LHCN-M2 (cell line): ENCODE measurements around the gene KRTAP9-4. TPM values are rescaled to one million over a fixed set of nuclear protein-coding genes. Genes with fewer than 3 reads are reported as not detected.
"Not testable (repeated sequence)": the region's sequence is repeated elsewhere in the genome, so short reads cannot be mapped to it uniquely, and the experiment has no call there.

Source experiments
- DNase-seq: peaks from one replicate; pipeline ENCODE4 v3.0.0-alpha.2; 2012; ENCODE audit warnings: low read depth
- total RNA-seq: library from RNA; depleted of rRNA; stranded (reverse); fragments of >200 nt; gene quantifications from 2 replicates; pipeline ENCODE4 v1.2.3, GENCODE V29; 2014; rRNA removed

The KRTAP9-4 gene
- total RNA-seq, 1 experiment from 2014 or later, result not detected

DNA sequence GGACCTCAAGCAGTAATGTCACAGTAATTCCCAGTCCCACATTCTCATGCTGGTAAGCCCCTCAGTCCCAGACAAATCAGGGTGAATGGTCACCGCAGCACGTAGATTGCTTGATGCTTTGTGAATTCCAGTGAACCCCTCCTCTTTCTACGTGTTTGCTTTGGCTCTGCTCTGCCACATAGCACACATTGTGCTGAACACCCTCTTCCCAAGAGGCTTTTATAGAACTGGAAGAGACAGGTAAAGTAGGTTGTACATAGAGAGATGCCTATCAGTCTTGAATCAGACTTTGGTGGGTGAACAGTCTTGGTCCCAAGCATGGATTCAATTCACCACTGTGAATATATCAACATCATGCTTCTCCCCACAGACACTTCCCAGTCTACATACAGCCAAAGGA, 15.1 kb downstream of the KRTAP9-4 start:
- DNase-seq, result no peak

DNA sequence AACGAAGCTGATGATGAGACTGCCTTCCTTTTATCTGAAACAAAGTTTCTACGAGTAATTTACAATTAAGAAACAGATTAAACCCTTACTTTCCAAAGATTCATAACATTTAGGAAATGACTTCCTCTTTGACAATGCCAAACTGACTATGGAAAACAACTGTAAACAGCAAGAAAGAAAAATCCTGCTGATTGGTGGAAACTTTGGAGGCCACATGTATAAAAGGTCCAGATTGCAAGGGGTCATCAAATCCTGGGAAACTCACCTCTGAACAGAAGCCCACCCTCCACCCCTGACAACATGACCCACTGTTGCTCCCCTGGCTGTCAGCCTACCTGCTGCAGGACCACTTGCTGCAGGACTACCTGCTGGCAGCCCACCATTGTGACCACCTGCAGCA, 15.6 kb downstream of the KRTAP9-4 start, which contains the start of gene KRTAP9-6:
KRTAP9-6 (plus strand) TSS at position 301 of the 400 bp plus-strand sequence; CDS start at position 301, 0 bp downstream.
- DNase-seq, result no peak

DNA sequence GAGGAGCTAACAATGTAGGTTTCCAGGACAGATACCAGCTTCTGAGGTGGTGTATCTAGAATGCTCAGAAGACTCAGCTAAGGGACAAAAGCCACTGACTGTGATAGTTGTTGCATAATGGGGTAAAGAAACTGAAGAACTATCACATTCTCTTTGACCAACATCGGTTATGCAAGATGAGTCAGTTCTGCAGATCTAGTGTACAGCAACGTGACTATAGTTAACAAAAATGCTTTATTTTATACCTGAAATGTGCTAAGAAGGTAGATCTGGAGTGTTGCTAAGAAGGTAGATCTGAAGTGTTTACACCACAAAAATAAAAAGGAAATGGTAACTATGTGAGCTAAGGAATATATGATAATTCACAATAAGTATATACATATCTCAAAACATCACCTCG, 18.2 kb downstream of the KRTAP9-4 start:
- DNase-seq, result no peak

- not testable (repeated sequence) for DNase-seq
Observed at GRCh38 chr17:41271323-41271722, 21.8 kb downstream of the KRTAP9-4 start.

DNA sequence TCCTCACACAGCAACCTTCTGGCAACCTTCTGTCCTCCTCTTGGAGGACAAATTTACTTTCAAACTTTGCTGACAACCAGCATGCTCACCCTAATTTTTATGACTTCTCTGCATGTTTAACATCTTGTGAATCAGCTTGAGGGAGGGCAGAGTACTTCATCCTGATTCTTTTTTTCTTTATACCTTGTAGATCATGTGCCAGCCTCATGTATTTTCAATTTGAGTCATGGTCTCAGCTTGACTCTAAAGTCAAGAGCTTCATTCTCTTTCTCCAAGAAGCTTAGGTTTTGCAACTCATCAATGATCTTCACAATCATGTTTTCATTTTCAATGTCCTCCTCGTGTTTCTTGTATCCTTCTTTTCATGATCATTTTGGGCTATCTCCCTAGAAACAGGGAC, 22.4 kb downstream of the KRTAP9-4 start:
- DNase-seq, result no peak

- not testable (repeated sequence) for DNase-seq
Observed at GRCh38 chr17:41275648-41276190, 26.2 kb downstream of the KRTAP9-4 start, which contains the start of gene KRTAP9-7. Gene KRTAP9-7, plus strand, starts transcription at chr17:41275698. Its CDS starts 0 bp downstream, at chr17:41275698.

DNA sequence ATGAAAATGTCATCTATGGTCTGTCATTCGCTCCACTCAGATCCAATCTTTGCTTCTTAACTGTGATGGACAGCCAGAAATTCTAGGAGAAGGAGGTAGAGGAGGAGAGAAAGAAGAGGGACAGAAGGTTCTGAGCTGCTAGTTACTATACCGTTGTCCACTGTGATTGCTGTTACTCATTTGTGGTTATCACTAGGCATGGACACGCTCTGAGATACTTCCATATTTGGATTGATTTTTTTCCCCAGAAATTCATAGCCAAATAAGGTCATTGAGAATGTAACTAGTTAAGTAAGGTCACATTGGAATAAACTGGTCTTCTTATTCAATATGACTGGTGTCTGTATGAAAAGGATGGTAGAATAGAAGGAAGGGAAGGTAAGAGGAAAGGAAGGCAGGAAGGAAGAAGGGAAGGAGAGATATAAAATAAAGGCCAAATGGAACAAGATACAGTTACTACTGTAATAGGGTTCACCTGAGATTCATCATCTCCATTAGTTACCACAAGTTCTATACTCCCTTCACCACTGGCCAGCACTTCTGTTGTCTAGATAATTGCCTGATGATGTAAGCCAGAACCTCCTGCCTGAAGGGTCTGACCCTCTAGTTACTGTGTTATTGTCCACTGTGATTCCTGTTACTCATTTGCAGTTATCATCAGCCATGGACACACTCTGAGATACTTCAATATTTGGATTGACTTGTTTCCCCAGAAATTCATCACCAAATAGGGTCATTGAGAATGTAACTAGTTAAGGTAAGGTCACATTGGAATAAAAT, 28.9 kb downstream of the KRTAP9-4 start:
- DNase-seq, result no peak

GRCh38 chr17:41284043-41284442, 34.6 kb downstream of the KRTAP9-4 start:
- DNase-seq, result no peak

DNA sequence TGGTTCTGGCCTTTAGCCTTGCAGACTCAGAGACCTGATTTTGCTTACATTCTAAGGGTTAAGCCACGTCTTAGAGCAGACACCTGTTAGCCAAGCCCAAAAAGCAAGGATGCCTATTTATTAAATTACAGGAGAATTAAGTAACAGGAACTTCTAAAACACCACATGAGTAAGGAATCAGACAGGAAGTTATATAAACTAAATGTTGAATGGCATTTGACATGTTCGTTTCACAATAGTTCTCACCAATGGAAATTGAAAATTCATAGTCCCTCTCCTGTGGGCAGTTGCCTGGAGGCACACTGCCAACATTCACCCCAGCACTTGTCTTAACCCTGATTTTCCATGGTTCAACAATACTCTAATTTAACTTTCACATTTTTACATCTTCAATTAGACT, 35.1 kb downstream of the KRTAP9-4 start:
- no peak for DNase-seq

DNA sequence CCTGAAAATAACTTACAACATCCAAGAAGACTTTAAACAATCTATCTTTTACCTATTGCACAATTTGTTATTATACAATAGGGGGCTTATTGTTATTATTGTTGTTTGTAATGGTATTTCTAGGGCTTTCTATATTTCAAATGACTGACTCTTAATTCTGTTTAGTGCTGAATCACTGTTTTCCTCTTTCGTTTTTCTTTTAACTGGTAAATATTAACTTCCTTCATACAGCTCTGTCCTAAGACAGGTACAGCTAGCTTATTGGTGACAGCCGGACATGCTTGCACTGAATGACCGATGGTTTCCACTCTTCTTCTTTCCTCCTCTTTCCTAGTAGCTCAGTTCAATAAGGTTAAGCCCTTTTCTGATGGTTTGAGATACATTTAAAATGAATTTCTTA, 37.6 kb downstream of the KRTAP9-4 start:
- no peak for DNase-seq

- no peak for DNase-seq
Observed at GRCh38 chr17:41294016-41294415, 44.5 kb downstream of the KRTAP9-4 start.

DNA sequence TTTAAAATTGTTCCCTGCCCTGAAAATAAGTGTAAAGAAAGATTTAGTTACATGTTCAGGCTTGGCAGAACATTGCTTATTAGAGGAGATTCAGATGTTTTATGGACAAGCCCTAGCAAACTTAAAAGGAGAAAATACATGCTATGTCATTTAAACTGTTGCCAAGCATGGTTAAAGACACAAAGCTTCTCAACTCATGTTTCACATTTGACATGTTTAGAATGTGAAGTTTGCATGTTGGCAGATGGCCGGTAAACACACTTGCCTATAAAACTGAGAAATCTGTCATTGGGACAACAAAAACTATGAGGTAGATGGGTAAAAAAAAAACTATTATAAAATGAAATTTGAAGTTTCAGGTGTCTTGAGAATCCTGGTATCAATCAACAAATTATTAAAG, 47.4 kb downstream of the KRTAP9-4 start:
- no peak for DNase-seq

DNA sequence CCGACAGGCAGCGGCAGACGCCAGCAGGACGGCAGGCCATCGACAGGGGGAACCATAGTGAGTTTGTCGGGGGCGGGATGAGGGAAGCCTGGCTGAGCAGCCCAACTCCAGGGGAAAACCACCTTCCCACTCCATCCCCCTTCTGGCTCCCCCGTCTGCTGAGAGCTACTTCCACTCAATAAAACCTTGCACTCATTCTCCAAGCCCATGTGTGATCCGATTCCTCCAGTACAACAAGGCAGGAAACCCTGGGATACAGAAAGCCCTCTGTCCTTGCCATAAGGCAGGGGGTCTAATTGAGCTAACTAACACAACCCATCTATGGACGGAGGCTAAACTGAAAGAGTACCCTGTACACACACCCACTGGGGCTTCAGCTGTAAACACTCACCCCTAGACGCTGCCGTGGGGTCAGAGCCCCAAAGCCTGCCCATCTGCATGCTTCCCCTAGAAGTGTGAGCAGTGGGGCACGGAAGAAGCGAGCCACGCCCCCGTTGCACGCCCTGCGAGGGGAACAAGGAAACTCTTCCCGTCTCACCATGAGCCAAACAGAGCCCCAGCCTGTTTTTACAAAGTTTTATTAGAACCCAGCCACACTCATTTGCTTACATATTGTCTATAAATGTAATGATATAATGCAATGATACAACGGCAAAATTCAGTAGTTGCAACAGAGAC, 49.1 kb downstream of the KRTAP9-4 start:
- no peak for DNase-seq

Other genes starting within 250 kb of the KRTAP9-4 start
- not detected in 2 replicates for gene KRTAP3-2, start 249.8 kb upstream of the KRTAP9-4 start, total RNA-seq
- gene KRTAP3-1, start 240.6 kb upstream of the KRTAP9-4 start, total RNA-seq, result not detected in 2 replicates
- gene KRTAP1-5, start 222.5 kb upstream of the KRTAP9-4 start, total RNA-seq, result 2.8 and 6.0 TPM in 2 replicates
- not detected in 2 replicates for gene KRTAP1-4, start 219.5 kb upstream of the KRTAP9-4 start, total RNA-seq
- gene KRTAP1-3, start 214.8 kb upstream of the KRTAP9-4 start, total RNA-seq, result not detected in 2 replicates
- gene KRTAP1-1, start 208.2 kb upstream of the KRTAP9-4 start, total RNA-seq, result not detected in 2 replicates
- not detected in 2 replicates for gene KRTAP2-1, start 202.4 kb upstream of the KRTAP9-4 start, total RNA-seq
- not detected in 2 replicates for gene KRTAP2-2, start 194.5 kb upstream of the KRTAP9-4 start, total RNA-seq
- gene KRTAP2-3, start 189.6 kb upstream of the KRTAP9-4 start, total RNA-seq, result 0.80 and 3.4 TPM in 2 replicates
- not detected in 2 replicates for gene KRTAP2-4, start 183.8 kb upstream of the KRTAP9-4 start, total RNA-seq
- gene KRTAP4-7, start 165.5 kb upstream of the KRTAP9-4 start, total RNA-seq, result not detected in 2 replicates
- gene KRTAP4-8, start 151.5 kb upstream of the KRTAP9-4 start, total RNA-seq, result not detected in 2 replicates
- not detected in 2 replicates for gene KRTAP4-16, start 147.5 kb upstream of the KRTAP9-4 start, total RNA-seq
- not detected in 2 replicates for gene KRTAP4-9, start 144.3 kb upstream of the KRTAP9-4 start, total RNA-seq
- gene KRTAP4-11, start 131.3 kb upstream of the KRTAP9-4 start, total RNA-seq, result not detected in 2 replicates
- not detected in 2 replicates for gene KRTAP4-12, start 125.5 kb upstream of the KRTAP9-4 start, total RNA-seq
- not detected in 2 replicates for gene KRTAP4-6, start 109.1 kb upstream of the KRTAP9-4 start, total RNA-seq
- gene KRTAP4-5, start 99.9 kb upstream of the KRTAP9-4 start, total RNA-seq, result not detected in 2 replicates
- not detected in 2 replicates for gene KRTAP4-4, start 88.9 kb upstream of the KRTAP9-4 start, total RNA-seq
- gene KRTAP4-3, start 81.5 kb upstream of the KRTAP9-4 start, total RNA-seq, result not detected in 2 replicates
- gene KRTAP4-2, start 71.5 kb upstream of the KRTAP9-4 start, total RNA-seq, result not detected in 2 replicates
- gene KRTAP4-1, start 64.8 kb upstream of the KRTAP9-4 start, total RNA-seq, result not detected in 2 replicates
- gene KRTAP9-1, start 59.8 kb upstream of the KRTAP9-4 start, total RNA-seq, result not detected in 2 replicates
- not detected in 2 replicates for gene KRTAP9-2, start 23.0 kb upstream of the KRTAP9-4 start, total RNA-seq
- not detected in 2 replicates for gene KRTAP9-3, start 17.2 kb upstream of the KRTAP9-4 start, total RNA-seq
- gene KRTAP9-8, start 11.7 kb upstream of the KRTAP9-4 start, total RNA-seq, result not detected in 2 replicates
- not detected in 2 replicates for gene KRTAP9-9, start 5.7 kb downstream of the KRTAP9-4 start, total RNA-seq
- not detected in 2 replicates for gene KRTAP9-6, start 15.7 kb downstream of the KRTAP9-4 start, total RNA-seq
- gene KRTAP9-7, start 26.0 kb downstream of the KRTAP9-4 start, total RNA-seq, result not detected in 2 replicates
- not detected in 2 replicates for gene KRTAP29-1, start 53.2 kb downstream of the KRTAP9-4 start, total RNA-seq
- not detected in 2 replicates for gene KRTAP16-1, start 59.6 kb downstream of the KRTAP9-4 start, total RNA-seq
- not detected in 2 replicates for gene KRTAP17-1, start 66.0 kb downstream of the KRTAP9-4 start, total RNA-seq
- not detected in 2 replicates for gene KRT33A, start 101.1 kb downstream of the KRTAP9-4 start, total RNA-seq
- not detected in 2 replicates for gene KRT33B, start 120.1 kb downstream of the KRTAP9-4 start, total RNA-seq
- 0.29 and 1.0 TPM in 2 replicates for gene KRT34, start 132.6 kb downstream of the KRTAP9-4 start, total RNA-seq
- not detected in 2 replicates for gene KRT31, start 147.9 kb downstream of the KRTAP9-4 start, total RNA-seq
- not detected in 2 replicates for gene KRT37, start 174.9 kb downstream of the KRTAP9-4 start, total RNA-seq
- not detected in 2 replicates for gene KRT38, start 191.3 kb downstream of the KRTAP9-4 start, total RNA-seq
- gene KRT32, start 217.7 kb downstream of the KRTAP9-4 start, total RNA-seq, result not detected in 2 replicates
- gene KRT35, start 231.5 kb downstream of the KRTAP9-4 start, total RNA-seq, result not detected in 2 replicates
- gene KRT36, start 240.2 kb downstream of the KRTAP9-4 start, total RNA-seq, result not detected in 2 replicates